Measurements from ENCODE around the gene LNX2. TPM values are rescaled to one million over a fixed set of nuclear protein-coding genes. Genes with fewer than 3 reads are reported as not detected.

LNX2 gene
- total RNA-seq, 1 donor from 2014 or later, result 13.5 TPM

GRCh38 chr13:27556109-27556508 lies 64.2 kb downstream of the LNX2 start:
- no peak for ATAC-seq

- no peak for ATAC-seq
Measured at GRCh38 chr13:27551562-27551961, 68.8 kb downstream of the LNX2 start.

GRCh38 chr13:27549406-27549981 lies 70.8 kb downstream of the LNX2 start:
- peak; percentile 85 for ATAC-seq

GRCh38 chr13:27542220-27542619 lies 78.1 kb downstream of the LNX2 start:
- ATAC-seq, result no peak

GRCh38 chr13:27541386-27541785 lies 78.9 kb downstream of the LNX2 start:
- no peak for ATAC-seq

GRCh38 chr13:27536361-27537101 lies 83.8 kb downstream of the LNX2 start:
- peak; percentile 59 for ATAC-seq

- no peak for ATAC-seq
Measured at GRCh38 chr13:27535546-27535945, 84.8 kb downstream of the LNX2 start.

GRCh38 chr13:27534981-27535380 lies 85.3 kb downstream of the LNX2 start:
- no peak for ATAC-seq

- peak; percentile 40 for ATAC-seq
Measured at GRCh38 chr13:27534108-27534980, 86.0 kb downstream of the LNX2 start.

GRCh38 chr13:27533155-27533643 lies 87.1 kb downstream of the LNX2 start:
- peak; percentile 69 for ATAC-seq

- ATAC-seq, result no peak
Measured at GRCh38 chr13:27528908-27529307, 91.4 kb downstream of the LNX2 start.

- ATAC-seq, result no peak
Measured at GRCh38 chr13:27526516-27526915, 93.8 kb downstream of the LNX2 start.

GRCh38 chr13:27524981-27525975 lies 95.1 kb downstream of the LNX2 start:
- no peak for ATAC-seq

GRCh38 chr13:27523346-27524073 lies 96.8 kb downstream of the LNX2 start:
- no peak for ATAC-seq

GRCh38 chr13:27522847-27523246 lies 97.5 kb downstream of the LNX2 start:
- no peak for ATAC-seq

- ATAC-seq, result no peak
Measured at GRCh38 chr13:27516103-27516502, 104.2 kb downstream of the LNX2 start.

- no peak for ATAC-seq
Measured at GRCh38 chr13:27510082-27510481, 110.2 kb downstream of the LNX2 start.

- no peak for ATAC-seq
Measured at GRCh38 chr13:27508802-27509201, 111.5 kb downstream of the LNX2 start.

- no peak for ATAC-seq
Measured at GRCh38 chr13:27505792-27506191, 114.5 kb downstream of the LNX2 start.

GRCh38 chr13:27504868-27505194 lies 115.5 kb downstream of the LNX2 start:
- ATAC-seq, result no peak

GRCh38 chr13:27504128-27504867 lies 116.0 kb downstream of the LNX2 start:
- no peak for ATAC-seq

All from esophagus mucosa (tissue), 1 donor.